Measurements from ENCODE around the gene RRAS2.
"Not testable (repeated sequence)": the region's sequence is repeated elsewhere in the genome, so short reads cannot be mapped to it uniquely, and the experiment has no call there.

Gene RRAS2

GRCh38 chr11:14290422-14290821 lies 68.6 kb downstream of the RRAS2 start:
- 0 out of 2 replicates have a peak, but pooled peaks have one; percentile 7 for TF ChIP-seq CTCF (conservative IDR thresholded peaks at IDR 0.05; ENCODE audit: low read length)
- no peak overlapping the region for H3K4me3 ChIP-seq (ENCODE audit: low read length)
- DNase-seq (ENCODE audit: low read depth), result no peak

- DNase-seq (ENCODE audit: low read depth), result peak; percentile 91
- TF ChIP-seq CTCF (conservative IDR thresholded peaks at IDR 0.05; ENCODE audit: low read length), result no peak
- H3K4me3 ChIP-seq (ENCODE audit: low read length), result peak overlapping the region; percentile 25
These were observed 70.6 kb downstream of the RRAS2 start for GRCh38 chr11:14288189-14288935.

- H3K4me3 ChIP-seq (ENCODE audit: low read length); DNase-seq (ENCODE audit: low read depth): not testable (repeated sequence)
These were observed 80.1 kb downstream of the RRAS2 start for GRCh38 chr11:14278869-14279268.

- no peak overlapping the region for H3K4me3 ChIP-seq (ENCODE audit: low read length)
- 0 out of 2 replicates have a peak, but pooled peaks have one; percentile 5 for TF ChIP-seq CTCF (conservative IDR thresholded peaks at IDR 0.05; ENCODE audit: low read length)
- peak; percentile 59 for DNase-seq (ENCODE audit: low read depth)
These were observed 83.9 kb downstream of the RRAS2 start for GRCh38 chr11:14275076-14275475.

- no peak for DNase-seq (ENCODE audit: low read depth)
- TF ChIP-seq CTCF (conservative IDR thresholded peaks at IDR 0.05; ENCODE audit: low read length), result no peak
- no peak overlapping the region for H3K4me3 ChIP-seq (ENCODE audit: low read length)
These were observed 85.1 kb downstream of the RRAS2 start for GRCh38 chr11:14273895-14274294.

GRCh38 chr11:14270690-14271542 lies 88.1 kb downstream of the RRAS2 start:
- TF ChIP-seq CTCF (conservative IDR thresholded peaks at IDR 0.05; ENCODE audit: low read length), result no peak
- H3K4me3 ChIP-seq (ENCODE audit: low read length), result no peak overlapping the region
- no peak for DNase-seq (ENCODE audit: low read depth)

GRCh38 chr11:14269692-14270573 lies 89.0 kb downstream of the RRAS2 start:
- H3K4me3 ChIP-seq (ENCODE audit: low read length), result no peak overlapping the region

More at GRCh38 chr11:14269692-14270573, 89.0 kb downstream of the RRAS2 start:
- DNase-seq (ENCODE audit: low read depth), result no peak
- TF ChIP-seq CTCF (conservative IDR thresholded peaks at IDR 0.05; ENCODE audit: low read length), result no peak
